Spleen (tissue), 11 donors: ENCODE data around the gene CYB561D2. TPM values are rescaled to one million over a fixed set of nuclear protein-coding genes. Genes with fewer than 3 reads are reported as not detected.

Experiments
- DNase-seq: peaks from one replicate; pipeline ENCODE4 v3.0.0-alpha.2; 2020
- H3K27ac ChIP-seq, 8 donors: fragments of 200-600 bp; sonication (generic) in 7 of 8; 1 replicate in 4 of 8; 2 replicates in 4 of 8; pipeline versions ENCODE4 v1.5.0 to v1.8.0; 2016 to 2021; ENCODE audit warnings: inconsistent platforms in 4 of 8, mild to moderate bottlenecking in 4 of 8, moderate library complexity in 1 of 8
- H3K27me3 ChIP-seq, 7 donors: fragments of 200-600 bp; sonication (generic) in 6 of 7; replicated peaks in 1 of 7; 1 replicate in 4 of 7; 2 replicates in 3 of 7; pipeline versions ENCODE4 v1.5.0 to v1.8.0; 2016 to 2021; ENCODE audit warnings: inconsistent platforms in 3 of 7, mild to moderate bottlenecking in 1 of 7
- H3K36me3 ChIP-seq, 6 donors: fragments of 200-600 bp; sonication (generic) in 5 of 6; 1 replicate in 4 of 6; 2 replicates in 2 of 6; pipeline versions ENCODE4 v1.5.0 to v1.8.0; 2016 to 2021; ENCODE audit warnings: inconsistent platforms in 2 of 6
- H3K4me1 ChIP-seq, 6 donors: fragments of 200-600 bp; sonication (generic) in 5 of 6; 1 replicate in 3 of 6; 2 replicates in 3 of 6; pipeline versions ENCODE4 v1.5.0 to v1.8.0; 2016 to 2021; ENCODE audit warnings: inconsistent platforms in 3 of 6
- H3K4me3 ChIP-seq, 8 donors: fragments of 200-600 bp; sonication (generic) in 7 of 8; 1 replicate in 4 of 8; 2 replicates in 4 of 8; pipeline versions ENCODE4 v1.5.0 to v1.8.0; 2016 to 2021; ENCODE audit warnings: inconsistent platforms in 4 of 8, mild to moderate bottlenecking in 4 of 8, moderate library complexity in 2 of 8
- H3K9me3 ChIP-seq, 8 donors: fragments of 200-600 bp; sonication (generic) in 7 of 8; 1 replicate in 4 of 8; 2 replicates in 4 of 8; pipeline versions ENCODE4 v1.5.0 to v1.8.0; 2016 to 2021; ENCODE audit warnings: inconsistent platforms in 4 of 8
- CTCF ChIP-seq, 11 experiments: fragments of 200-600 bp in 7 of 11; fragments of 450-650 bp in 4 of 11; sonication (generic) in 4 of 11; IDR thresholded peaks in 8 of 11; conservative IDR thresholded peaks in 3 of 11; 1 replicate in 7 of 11; 2 replicates in 4 of 11; pipeline versions ENCODE4 v1.4.0 to v1.8.0; 2016 to 2021; ENCODE audit warnings: antibody characterized with exemption in 11 of 11, inconsistent platforms in 4 of 11, mild to moderate bottlenecking in 1 of 11
- POLR2A ChIP-seq, 3 donors: fragments of 450-650 bp; IDR thresholded peaks; one replicate each; pipeline ENCODE4 v1.5.1; 2017; ENCODE audit warnings: antibody characterized with exemption in 3 of 3, mild to moderate bottlenecking in 1 of 3
- POLR2AphosphoS5 ChIP-seq, 3 donors: sonication (generic); formaldehyde crosslinking; IDR thresholded peaks; one replicate each; pipeline ENCODE4 v1.5.1; 2017; ENCODE audit warnings: antibody characterized with exemption in 3 of 3
- WGBS, 5 donors: extraction: QIAGEN DNeasy Blood & Tissue Kit in 3 of 5; methylation state at CpG; one replicate each; pipeline versions ENCODE4 v1.1.5 to v1.1.7; 2013 to 2018; 5-methylcytosine and 5-hydroxymethylcytosine counted together
- intact Hi-C: fragments of 100-400 bp; cut with DNase I; formaldehyde crosslinking; loops from one replicate; pipeline ENCODE4 v1.15.0; 2023; ENCODE audit warnings: low total_unique reads
- polyA plus RNA-seq, 3 donors: library from polyadenylated mRNA; stranded (reverse); fragments of 200-250 nt; gene quantifications; one replicate each; pipeline ENCODE4 v1.2.1, GENCODE V29; 2013
- total RNA-seq, 7 donors: library from RNA; depleted of rRNA in 3 of 7; stranded (reverse); fragments of >200 nt in 3 of 7; fragmentation: NEBNext Ultra II Directional in 4 of 7; extraction: Animal tissue kit (Norgen Biotek cat#: 25700) in 4 of 7; gene quantifications; one replicate each; pipeline versions ENCODE4 v1.1.0 to v1.2.1, GENCODE V29; 2016 to 2021
- donor health status: healthy with polysubstance abuse.
- donor health status: DM: no; HTN: no; CAD: no; lungs with moderate emphysema.
- donor health status: DM: no; HTN: no; CAD: no.
- donor health status: Bipolar disorder and iron deficiency.
- donor health status: healthy.
- donor health status: DM: no; HTN: no; CAD: no.
- donor health status: DM: yes; HTN: yes; CAD: no.

CYB561D2 gene
- total and polyA plus RNA-seq, 10 donors, result 18.7 to 35.2 (median 26.4) TPM

GRCh38 chr3:50388720-50389413 is 38.2 kb downstream of the CYB561D2 start:
- 84 to 88% (median 86%) methylated on average over 8 to 22 of the region's 22 CpGs for WGBS, 5 donors
- no peaks in the 10 kb centered on the region for H3K36me3 ChIP-seq
- no peaks in the 10 kb centered on the region for H3K27me3 ChIP-seq
- intact Hi-C loops, result no loop called here
- no peak overlapping the region for H3K27ac ChIP-seq
- DNase-seq, result no peak
- H3K9me3 ChIP-seq, result no peaks in the 10 kb centered on the region
- H3K4me3 ChIP-seq, result no peak overlapping the region
- TF ChIP-seq POLR2A (IDR thresholded peaks at IDR 0.05), result no peak
- no peak for TF ChIP-seq CTCF (IDR thresholded peaks at IDR 0.05 in 8 of 11, conservative IDR thresholded peaks at IDR 0.05 in 3 of 11)
- TF ChIP-seq POLR2AphosphoS5 (IDR thresholded peaks at IDR 0.05), result no peak
- H3K4me1 ChIP-seq, result peaks cover 0 to 23% (median 9%) of the 10 kb centered on the region in 6 donors

DNA sequence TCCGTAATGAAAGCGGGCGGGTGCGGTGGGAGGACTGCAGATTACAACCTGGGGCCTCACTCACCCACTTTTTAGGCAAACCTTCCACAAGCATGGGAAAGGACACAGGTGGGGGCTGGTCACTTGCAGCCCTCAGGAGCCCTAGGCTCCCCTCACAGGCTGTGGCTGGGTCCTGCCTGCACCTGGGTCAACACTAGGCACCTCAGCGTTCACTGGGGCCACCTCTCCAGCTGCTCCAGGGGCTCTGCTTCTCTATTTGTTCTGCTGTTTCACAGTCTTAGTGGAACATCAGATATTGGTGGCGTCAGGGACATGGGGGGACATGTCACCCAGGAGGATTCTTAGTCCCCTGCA is 38.7 kb downstream of the CYB561D2 start:
- 84 to 98% (median 91%) methylated on average over 4 to 6 of the region's 6 CpGs for WGBS, 5 donors
- intact Hi-C loops, result no loop called here
- no peaks in the 10 kb centered on the region for H3K9me3 ChIP-seq

GRCh38 chr3:50390508-50391224 is 40.0 kb downstream of the CYB561D2 start:
- H3K4me3 ChIP-seq, result no peak overlapping the region
- peak; percentile 81 for DNase-seq
- H3K27ac ChIP-seq, result peak overlapping the region in 5 of 8 donors; percentile 5 to 59 (median 32)
- no peaks in the 10 kb centered on the region for H3K9me3 ChIP-seq
- peaks cover 0 to 25% (median 9%) of the 10 kb centered on the region in 6 donors for H3K4me1 ChIP-seq
- H3K36me3 ChIP-seq, result no peaks in the 10 kb centered on the region
- no peak for TF ChIP-seq POLR2A (IDR thresholded peaks at IDR 0.05)
- peak in 2 of 3 donors; percentile 58 to 72 for TF ChIP-seq POLR2AphosphoS5 (IDR thresholded peaks at IDR 0.05)
- intact Hi-C loops, result no loop called here
- H3K27me3 ChIP-seq, result no peaks in the 10 kb centered on the region
- WGBS, 5 donors, result 67 to 74% (median 73%) methylated on average over 8 to 12 of the region's 12 CpGs

More for the DNA sequence above, 38.7 kb downstream of the CYB561D2 start:
- no peak for TF ChIP-seq POLR2AphosphoS5 (IDR thresholded peaks at IDR 0.05)
- TF ChIP-seq CTCF (IDR thresholded peaks at IDR 0.05 in 8 of 11, conservative IDR thresholded peaks at IDR 0.05 in 3 of 11), result no peak
- TF ChIP-seq POLR2A (IDR thresholded peaks at IDR 0.05), result no peak
- DNase-seq, result no peak
- H3K36me3 ChIP-seq, result no peaks in the 10 kb centered on the region
- peaks cover 0 to 23% (median 9%) of the 10 kb centered on the region in 6 donors for H3K4me1 ChIP-seq
- H3K27me3 ChIP-seq, result no peaks in the 10 kb centered on the region
- no peak overlapping the region for H3K4me3 ChIP-seq
- no peak overlapping the region for H3K27ac ChIP-seq

DNA sequence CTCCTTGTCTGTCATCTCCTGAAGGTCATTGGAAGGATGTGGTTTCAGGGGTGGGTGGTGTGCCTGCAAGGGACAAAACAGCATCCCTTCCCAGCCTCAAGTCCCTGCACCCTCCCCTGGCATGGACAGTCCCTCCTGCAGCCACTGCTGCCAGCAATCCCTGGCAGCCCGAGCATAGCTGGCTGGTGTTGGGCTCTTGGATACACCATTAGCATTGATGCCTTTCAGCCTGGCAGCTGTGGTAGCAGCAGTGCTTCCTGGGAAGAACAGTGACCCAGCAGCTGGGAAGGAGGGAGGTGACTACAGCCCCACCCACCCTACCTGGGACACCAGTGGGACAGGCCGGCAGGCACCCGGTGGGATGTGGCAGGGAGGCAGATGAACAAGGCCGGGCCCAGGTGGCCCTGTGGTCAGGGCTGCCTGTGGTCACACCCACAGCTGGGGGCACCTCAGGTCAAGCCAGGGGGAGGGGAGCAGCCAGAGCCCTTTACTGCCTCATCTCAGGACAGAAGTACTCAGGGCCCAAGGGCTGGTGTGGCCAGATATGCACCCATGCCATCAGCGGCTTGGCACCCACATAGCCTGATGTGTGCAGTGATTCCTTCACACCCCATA is 41.5 kb downstream of the CYB561D2 start:
- TF ChIP-seq POLR2A (IDR thresholded peaks at IDR 0.05), result no peak
- no peak for TF ChIP-seq CTCF (IDR thresholded peaks at IDR 0.05 in 8 of 11, conservative IDR thresholded peaks at IDR 0.05 in 3 of 11)
- no peak for TF ChIP-seq POLR2AphosphoS5 (IDR thresholded peaks at IDR 0.05)
- Histone ChIP-seq H3K27ac (no peak overlapping the region), H3K36me3 (no peaks in the 10 kb centered on the region), H3K27me3 (no peaks in the 10 kb centered on the region), H3K4me3 (no peak overlapping the region), H3K9me3 (no peaks in the 10 kb centered on the region), H3K4me1 (peaks cover 0 to 28% (median 9%) of the 10 kb centered on the region in 6 donors)
- 70 to 88% (median 75%) methylated on average over 2 to 5 of the region's 5 CpGs for WGBS, 5 donors
- DNase-seq, result no peak
- intact Hi-C loops, result no loop called here
